Measurements from ENCODE around the gene LYPD3. TPM values are rescaled to one million over a fixed set of nuclear protein-coding genes. Genes with fewer than 3 reads are reported as not detected.

Gene LYPD3
- total RNA-seq, 1 experiment from 2014 or later, result 1.8 TPM

DNA sequence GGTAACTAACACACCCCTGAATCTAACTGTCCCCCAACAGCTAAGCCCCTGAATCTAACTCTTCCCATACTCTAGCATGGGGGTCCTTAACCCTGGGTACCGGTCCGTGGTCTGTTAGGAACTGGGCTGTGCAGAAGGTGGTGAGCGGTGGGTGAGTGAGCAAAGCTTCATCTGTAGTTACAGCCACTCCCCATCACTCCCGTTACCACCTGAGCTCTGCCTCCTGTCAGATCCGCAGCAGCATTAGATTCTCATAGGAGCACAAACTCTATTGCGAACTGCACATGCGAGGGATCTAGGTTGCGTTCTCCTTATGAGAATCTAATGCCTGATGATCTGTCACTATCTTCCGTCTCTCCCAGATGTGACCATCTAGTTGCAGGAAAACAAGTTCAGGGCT, 45.3 kb upstream of the LYPD3 start:
- no peak overlapping the region for H3K4ac ChIP-seq (ENCODE audit: low read depth, low read length)
- no peak overlapping the region for H2BK15ac ChIP-seq (ENCODE audit: low read depth, low read length)
- no peaks in the 10 kb centered on the region for H3K79me2 ChIP-seq (ENCODE audit: insufficient read depth, low read length)
- TF ChIP-seq, protein P1, sequence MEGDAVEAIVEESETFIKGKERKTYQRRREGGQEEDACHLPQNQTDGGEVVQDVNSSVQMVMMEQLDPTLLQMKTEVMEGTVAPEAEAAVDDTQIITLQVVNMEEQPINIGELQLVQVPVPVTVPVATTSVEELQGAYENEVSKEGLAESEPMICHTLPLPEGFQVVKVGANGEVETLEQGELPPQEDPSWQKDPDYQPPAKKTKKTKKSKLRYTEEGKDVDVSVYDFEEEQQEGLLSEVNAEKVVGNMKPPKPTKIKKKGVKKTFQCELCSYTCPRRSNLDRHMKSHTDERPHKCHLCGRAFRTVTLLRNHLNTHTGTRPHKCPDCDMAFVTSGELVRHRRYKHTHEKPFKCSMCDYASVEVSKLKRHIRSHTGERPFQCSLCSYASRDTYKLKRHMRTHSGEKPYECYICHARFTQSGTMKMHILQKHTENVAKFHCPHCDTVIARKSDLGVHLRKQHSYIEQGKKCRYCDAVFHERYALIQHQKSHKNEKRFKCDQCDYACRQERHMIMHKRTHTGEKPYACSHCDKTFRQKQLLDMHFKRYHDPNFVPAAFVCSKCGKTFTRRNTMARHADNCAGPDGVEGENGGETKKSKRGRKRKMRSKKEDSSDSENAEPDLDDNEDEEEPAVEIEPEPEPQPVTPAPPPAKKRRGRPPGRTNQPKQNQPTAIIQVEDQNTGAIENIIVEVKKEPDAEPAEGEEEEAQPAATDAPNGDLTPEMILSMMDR (conservative IDR thresholded peaks at IDR 0.05), result no peak
- H3K79me1 ChIP-seq (ENCODE audit: insufficient read depth, low read depth, low read length, poor library complexity, severe bottlenecking), result no peaks in the 10 kb centered on the region
- no peak overlapping the region for H2BK120ac ChIP-seq (ENCODE audit: low read depth, low read length, poor library complexity, severe bottlenecking)
- no peaks in the 10 kb centered on the region for H3K27me3 ChIP-seq (ENCODE audit: insufficient read depth, low read length)
- no peaks in the 10 kb centered on the region for H3K4me1 ChIP-seq (ENCODE audit: insufficient read depth, low read length)
- no peak overlapping the region for H2AK5ac ChIP-seq (ENCODE audit: insufficient read length, low read length)
- no peaks in the 10 kb centered on the region for H4K20me1 ChIP-seq (ENCODE audit: control insufficient read depth, insufficient read depth, insufficient read length)
- no peak overlapping the region for H2BK12ac ChIP-seq (ENCODE audit: insufficient read length, low read depth, low read length)
- H3K27ac ChIP-seq (ENCODE audit: insufficient read length, low read depth, low read length), result no peak overlapping the region
- Mint-ChIP-seq H3K27me3 (ENCODE audit: low read depth) (no peaks in the 10 kb centered on the region), H3K4me1 (no peaks in the 10 kb centered on the region; a peak in 1 of 4 replicates), H3K9me3 (peaks cover 0 to 5% of the 10 kb centered on the region in 2 experiments; a peak in 3 of 5 replicates), H3K4me3 (no peak overlapping the region), H3K27ac (no peak overlapping the region), H3K36me3 (ENCODE audit: insufficient read depth in 1 of 3, low read depth in 3 of 3) (peaks cover 24 to 32% (median 24%) of the 10 kb centered on the region in 3 experiments)
- no peaks in the 10 kb centered on the region for H3K23me2 ChIP-seq (ENCODE audit: insufficient read length, low read depth, low read length, poor library complexity, severe bottlenecking)
- WGBS (ENCODE audit: extremely low coverage, insufficient read length, low lambda C conversion rate), result no CpG with 5 or more reads among the region's 9 CpGs
- no peak overlapping the region for H4K8ac ChIP-seq (replicated peaks; ENCODE audit: insufficient read length, low read depth, low read length)
- no peak overlapping the region for H2AFZ ChIP-seq (ENCODE audit: low read length)
- H3K9me3 ChIP-seq (ENCODE audit: control insufficient read depth, low read depth, low read length), result no peaks in the 10 kb centered on the region
- no peak overlapping the region for H3T11ph ChIP-seq (ENCODE audit: low read length)
- no peak for DNase-seq
- no peak overlapping the region for H3K4me2 ChIP-seq (ENCODE audit: insufficient read depth, insufficient read length, low read length)
- H3K56ac ChIP-seq (ENCODE audit: insufficient read length, low read depth, low read length), result no peak overlapping the region
- H3K14ac ChIP-seq (ENCODE audit: insufficient read depth, low read length), result no peak overlapping the region
- H3K18ac ChIP-seq (ENCODE audit: insufficient read length, low read depth, low read length), result no peak overlapping the region
- no peak overlapping the region for H2BK5ac ChIP-seq (ENCODE audit: insufficient read length, low read length)
- H4K5ac ChIP-seq (ENCODE audit: insufficient read length, low read depth, low read length), result no peak overlapping the region
- H4K91ac ChIP-seq (ENCODE audit: insufficient read length, low read depth, low read length), result no peak overlapping the region
- H3K23ac ChIP-seq (ENCODE audit: insufficient read length, low read depth, low read length), result no peak overlapping the region
- no peak overlapping the region for H2BK20ac ChIP-seq (ENCODE audit: low read depth, low read length, poor library complexity, severe bottlenecking)
- no peak overlapping the region for H3K9ac ChIP-seq (ENCODE audit: extremely low read depth, insufficient read length, low read length)

Data from H9 (cell line).